Adrenal gland (tissue), 12 donors: ENCODE measurements around the gene AHCY. TPM values are rescaled to one million over a fixed set of nuclear protein-coding genes. Genes with fewer than 3 reads are reported as not detected.
"Not testable (repeated sequence)": the region's sequence is repeated elsewhere in the genome, so short reads cannot be mapped to it uniquely, and the experiment has no call there.

Source experiments
- DNase-seq, 7 donors: peaks; one replicate each; pipeline ENCODE4 v3.0.0-alpha.2; 2019 to 2020
- H3K27ac ChIP-seq, 5 donors: fragments of 200-600 bp; sonication (generic) in 4 of 5; 1 replicate in 3 of 5; 2 replicates in 2 of 5; pipeline versions ENCODE4 v1.5.1 to v1.8.0; 2016 to 2020; ENCODE audit warnings: mild to moderate bottlenecking in 1 of 5
- H3K27me3 ChIP-seq: fragments of 200-600 bp; 2 replicates; pipeline ENCODE4 v1.8.0; 2021
- H3K36me3 ChIP-seq, 2 donors: fragments of 200-600 bp; replicated peaks in 1 of 2; 1 replicate in 1 of 2; 2 replicates in 1 of 2; pipeline versions ENCODE4 v1.5.1 to v1.8.0; 2018 to 2022
- H3K4me1 ChIP-seq, 2 donors: fragments of 200-600 bp; replicated peaks in 1 of 2; 1 replicate in 1 of 2; 2 replicates in 1 of 2; pipeline versions ENCODE4 v1.5.1 to v1.8.0; 2018 to 2021
- H3K4me3 ChIP-seq, 4 donors: fragments of 200-600 bp; sonication (generic) in 3 of 4; one replicate each; pipeline ENCODE4 v1.5.1; 2016 to 2018
- H3K9me3 ChIP-seq, 3 donors: fragments of 200-600 bp; sonication (generic) in 1 of 3; replicated peaks in 1 of 3; 1 replicate in 2 of 3; 2 replicates in 1 of 3; pipeline versions ENCODE4 v1.5.1 to v1.8.0; 2016 to 2021
- POLR2A ChIP-seq, 2 donors: fragments of 450-650 bp; IDR thresholded peaks; one replicate each; pipeline ENCODE4 v1.6.1; 2017; ENCODE audit warnings: antibody characterized with exemption in 2 of 2, mild to moderate bottlenecking in 2 of 2, moderate library complexity in 1 of 2
- WGBS, 4 donors: extraction: QIAGEN DNeasy Blood & Tissue Kit in 2 of 4; methylation state at CpG; one replicate each; pipeline versions ENCODE4 v1.1.5 to v1.1.7; 2013 to 2017; 5-methylcytosine and 5-hydroxymethylcytosine counted together
- intact Hi-C, 2 donors: fragments of 100-400 bp; cut with DNase I; formaldehyde crosslinking; loops; one replicate each; pipeline versions ENCODE4 v1.14.1 to v1.15.0; 2022 to 2023
- polyA plus RNA-seq, 3 donors: library from polyadenylated mRNA; stranded (reverse); fragments of 200-250 nt in 2 of 3; fragments of 350-450 nt in 1 of 3; fragmentation: Illumina TruSeq in 1 of 3; extraction: RNeasy Lipid Tissue Mini Kit (QIAGEN cat#74804) in 1 of 3; gene quantifications; one replicate each; pipeline ENCODE4 v1.2.3, GENCODE V29; 2013 to 2014
- total RNA-seq, 9 donors: library from RNA; depleted of rRNA in 4 of 9; stranded (reverse); fragments of >200 nt in 4 of 9; fragments of 120-200 nt in 1 of 9; fragmentation: NEBNext Ultra II Directional in 1 of 9; extraction: Animal tissue kit (Norgen Biotek cat#: 25700) in 1 of 9; gene quantifications; one replicate each; pipeline versions ENCODE4 v1.1.0 to v1.2.4, GENCODE V29; 2013 to 2023
- TF ChIP-seq, protein P1 (sequence below), 6 experiments: fragments of 450-650 bp in 4 of 6; fragments of 200-600 bp in 2 of 6; sonication (generic) in 1 of 6; IDR thresholded peaks; 1 replicate in 5 of 6; 2 replicates in 1 of 6; pipeline versions ENCODE4 v1.5.1 to v1.8.0; 2016 to 2021; ENCODE audit warnings: antibody characterized with exemption in 6 of 6, mild to moderate bottlenecking in 2 of 6, moderate library complexity in 1 of 6
- donor health status: healthy with polysubstance abuse.
- donor health status: Bipolar disorder and iron deficiency.
- donor health status: DM: yes; HTN: yes; CAD: no.
- donor health status: DM: no; HTN: no; CAD: no.
- donor health status: DM: no; HTN: no; CAD: no.
- donor health status: DM: yes; HTN: yes; CAD: no.

The AHCY gene
- total and polyA plus RNA-seq, 12 donors, result 57.6 to 136 (median 73.4) TPM

DNA sequence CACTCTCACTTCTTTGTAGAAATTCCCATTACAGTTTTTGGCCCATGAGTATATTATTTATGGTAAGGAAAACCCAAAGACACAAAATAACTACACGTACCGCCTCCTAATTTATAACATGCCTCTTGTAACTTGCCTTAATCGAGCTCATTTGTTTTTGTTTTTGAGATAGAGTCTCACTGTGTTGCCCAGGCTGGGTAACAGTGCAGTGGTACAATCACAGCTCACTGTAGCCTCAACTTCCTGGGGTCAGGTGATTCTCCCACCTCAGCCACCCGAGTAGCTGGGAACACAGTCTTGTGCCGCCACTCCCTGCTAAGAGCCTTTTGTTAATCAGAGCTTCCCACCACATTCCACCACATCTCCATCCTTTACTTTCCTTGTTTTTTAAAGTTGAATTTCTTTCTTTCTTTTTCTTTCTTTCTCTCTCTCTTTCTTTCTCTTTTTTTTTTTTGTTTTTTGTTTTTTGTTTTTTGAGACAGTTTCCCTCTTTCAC, 46.5 kb downstream of the AHCY start:
- Histone ChIP-seq H3K36me3 (no peaks in the 10 kb centered on the region), H3K27me3 (no peaks in the 10 kb centered on the region), H3K9me3 (no peaks in the 10 kb centered on the region), H3K4me3 (no peak overlapping the region), H3K27ac (no peak overlapping the region), H3K4me1 (no peaks in the 10 kb centered on the region)
- 64 to 83% (median 73%) methylated on average over 5 of the region's 5 CpGs for WGBS, 4 donors
- TF ChIP-seq, protein P1, sequence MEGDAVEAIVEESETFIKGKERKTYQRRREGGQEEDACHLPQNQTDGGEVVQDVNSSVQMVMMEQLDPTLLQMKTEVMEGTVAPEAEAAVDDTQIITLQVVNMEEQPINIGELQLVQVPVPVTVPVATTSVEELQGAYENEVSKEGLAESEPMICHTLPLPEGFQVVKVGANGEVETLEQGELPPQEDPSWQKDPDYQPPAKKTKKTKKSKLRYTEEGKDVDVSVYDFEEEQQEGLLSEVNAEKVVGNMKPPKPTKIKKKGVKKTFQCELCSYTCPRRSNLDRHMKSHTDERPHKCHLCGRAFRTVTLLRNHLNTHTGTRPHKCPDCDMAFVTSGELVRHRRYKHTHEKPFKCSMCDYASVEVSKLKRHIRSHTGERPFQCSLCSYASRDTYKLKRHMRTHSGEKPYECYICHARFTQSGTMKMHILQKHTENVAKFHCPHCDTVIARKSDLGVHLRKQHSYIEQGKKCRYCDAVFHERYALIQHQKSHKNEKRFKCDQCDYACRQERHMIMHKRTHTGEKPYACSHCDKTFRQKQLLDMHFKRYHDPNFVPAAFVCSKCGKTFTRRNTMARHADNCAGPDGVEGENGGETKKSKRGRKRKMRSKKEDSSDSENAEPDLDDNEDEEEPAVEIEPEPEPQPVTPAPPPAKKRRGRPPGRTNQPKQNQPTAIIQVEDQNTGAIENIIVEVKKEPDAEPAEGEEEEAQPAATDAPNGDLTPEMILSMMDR (IDR thresholded peaks at IDR 0.05), result no peak
- TF ChIP-seq POLR2A (IDR thresholded peaks at IDR 0.05), result no peak
- DNase-seq, result no peak
- intact Hi-C loops, result no loop called here

DNA sequence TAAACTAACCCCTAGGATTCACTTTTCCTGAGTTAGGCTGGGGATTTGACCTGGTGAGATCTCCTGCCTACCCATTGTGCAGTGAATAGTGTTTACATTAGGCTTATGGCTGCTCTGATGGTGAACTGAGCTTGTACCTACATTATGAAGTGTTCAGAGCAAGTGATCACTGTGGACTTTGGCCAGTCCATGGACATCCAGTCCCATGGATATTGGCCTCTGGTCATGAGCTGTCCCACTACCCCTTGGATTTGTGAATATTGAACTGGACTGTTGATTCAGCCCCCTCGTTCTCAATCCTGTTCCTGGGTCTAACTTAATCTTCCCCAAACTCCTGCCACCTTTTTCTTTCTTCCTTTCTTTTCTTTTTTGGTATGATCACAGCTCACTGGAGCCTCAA, 48.2 kb downstream of the AHCY start:
- Histone ChIP-seq H3K27me3 (no peaks in the 10 kb centered on the region), H3K4me3 (no peak overlapping the region), H3K4me1 (no peaks in the 10 kb centered on the region), H3K27ac (no peak overlapping the region), H3K9me3 (no peaks in the 10 kb centered on the region), H3K36me3 (no peaks in the 10 kb centered on the region)
- DNase-seq, result no peak
- TF ChIP-seq, protein P1 (IDR thresholded peaks at IDR 0.05), result no peak
- TF ChIP-seq POLR2A (IDR thresholded peaks at IDR 0.05), result no peak
- intact Hi-C loops, result no loop called here
- WGBS, 4 donors, result 31 to 79% (median 57%) methylated on average over 1 of the region's 1 CpG

DNA sequence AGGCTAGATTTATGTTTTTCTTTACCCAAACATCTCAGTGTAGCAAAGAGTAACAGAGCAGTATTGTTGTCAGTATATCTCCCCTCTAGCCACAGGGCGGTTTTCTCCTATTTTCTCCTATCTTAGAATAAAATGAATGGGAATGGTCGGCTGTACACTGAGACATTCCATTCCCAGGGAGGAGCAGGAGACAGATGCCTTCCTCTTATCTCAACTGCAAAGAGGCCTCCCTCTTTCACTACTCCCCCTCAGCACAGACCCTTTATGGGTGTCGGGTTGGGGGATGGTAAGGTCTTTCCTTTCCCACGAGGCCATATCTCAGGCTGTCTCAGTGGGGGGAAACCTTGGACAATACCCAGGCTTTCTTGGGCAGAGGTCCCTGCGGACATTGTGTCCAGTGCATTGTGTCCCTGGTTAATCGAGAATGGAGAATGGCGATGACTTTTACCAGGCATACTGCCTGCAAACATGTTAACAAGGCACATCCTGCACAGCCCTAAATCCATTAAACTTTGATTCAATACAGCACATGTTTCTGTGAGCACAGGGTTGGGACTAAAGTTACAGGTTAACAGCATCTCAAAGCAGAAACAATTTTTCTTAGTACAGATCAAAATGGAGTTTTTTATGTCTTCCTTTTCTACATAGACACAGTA, 50.6 kb downstream of the AHCY start:
- DNase-seq, H3K36me3 ChIP-seq, H3K27me3 ChIP-seq, H3K4me3 ChIP-seq, H3K4me1 ChIP-seq, H3K27ac ChIP-seq, H3K9me3 ChIP-seq, intact Hi-C loops: not testable (repeated sequence)
- WGBS, 4 donors, result 57 to 64% (median 62%) methylated on average over 6 to 7 of the region's 7 CpGs

DNA sequence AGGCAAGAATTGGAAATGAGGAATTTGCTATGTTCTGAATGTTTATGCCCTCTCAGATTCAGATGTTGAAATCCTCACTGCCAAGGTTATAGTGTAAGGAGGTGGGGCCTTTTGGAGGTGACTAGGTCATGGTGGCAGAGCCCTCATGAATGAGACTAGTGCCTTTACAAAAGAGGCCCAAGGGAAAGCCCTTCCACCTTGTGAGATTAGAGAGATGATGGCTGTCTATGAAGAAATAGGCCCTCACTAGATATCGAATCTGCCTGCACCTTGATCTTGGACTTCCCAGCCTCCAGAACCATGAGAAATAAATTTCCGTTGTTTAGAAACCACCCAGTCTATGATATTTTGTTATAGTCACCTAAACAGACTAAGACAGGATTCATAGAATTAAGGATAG, 51.5 kb downstream of the AHCY start:
- Histone ChIP-seq H3K9me3 (no peaks in the 10 kb centered on the region), H3K27ac (no peak overlapping the region), H3K27me3 (no peaks in the 10 kb centered on the region), H3K4me1 (no peaks in the 10 kb centered on the region), H3K4me3 (no peak overlapping the region), H3K36me3 (no peaks in the 10 kb centered on the region)
- TF ChIP-seq POLR2A (IDR thresholded peaks at IDR 0.05), result no peak
- TF ChIP-seq, protein P1 (IDR thresholded peaks at IDR 0.05), result no peak
- no peak for DNase-seq
- intact Hi-C loops, result no loop called here
- 88 to 92% (median 89%) methylated on average over 2 of the region's 2 CpGs for WGBS, 4 donors

DNA sequence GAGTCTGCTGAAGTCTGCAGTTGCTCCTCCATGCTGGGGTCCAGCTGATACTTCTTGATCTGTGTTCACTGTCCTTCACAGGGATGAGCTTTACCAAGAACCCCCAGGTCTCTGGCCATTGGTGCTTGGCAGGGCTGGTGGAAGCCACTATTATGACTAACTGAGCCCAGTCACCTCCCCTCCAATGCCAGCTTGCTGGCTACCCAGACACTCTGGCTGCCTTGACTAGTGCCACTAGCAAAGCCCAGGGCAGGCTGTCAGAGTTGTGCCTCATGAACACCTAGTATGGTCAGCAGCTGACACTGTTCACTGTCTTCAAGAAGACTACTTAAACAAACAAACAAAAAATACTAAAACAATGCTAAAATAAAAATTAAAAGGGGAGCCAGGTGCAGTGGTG, 53.1 kb downstream of the AHCY start:
- H3K27me3 ChIP-seq, result no peaks in the 10 kb centered on the region
- intact Hi-C loops, result no loop called here
- no peaks in the 10 kb centered on the region for H3K36me3 ChIP-seq
- no peaks in the 10 kb centered on the region for H3K4me1 ChIP-seq
- H3K4me3 ChIP-seq, result no peak overlapping the region
- no peak for DNase-seq
- H3K9me3 ChIP-seq, result no peaks in the 10 kb centered on the region
- no peak overlapping the region for H3K27ac ChIP-seq
- TF ChIP-seq, protein P1 (IDR thresholded peaks at IDR 0.05), result no peak
